Measurements from ENCODE around the gene TTC16.

TTC16 gene

GRCh38 chr9:127697575-127697974, 18.3 kb upstream of the TTC16 start:
- FAIRE-seq (no peak), DNase-seq (ENCODE audit: extremely low spot score, insufficient read length, low read depth) (no peak)

- FAIRE-seq (no peak), DNase-seq (ENCODE audit: extremely low spot score, insufficient read length, low read depth) (no peak)
Observed at GRCh38 chr9:127698386-127698785, 17.5 kb upstream of the TTC16 start.

- FAIRE-seq, result peak; percentile 80
- peak; percentile 88 for DNase-seq (ENCODE audit: extremely low spot score, insufficient read length, low read depth)
Observed at GRCh38 chr9:127698985-127699670, 16.8 kb upstream of the TTC16 start.

GRCh38 chr9:127700140-127700539, 15.7 kb upstream of the TTC16 start:
- DNase-seq (ENCODE audit: extremely low spot score, insufficient read length, low read depth) (no peak), FAIRE-seq (no peak)

GRCh38 chr9:127700594-127701255, 15.2 kb upstream of the TTC16 start:
- no peak for FAIRE-seq
- DNase-seq (ENCODE audit: extremely low spot score, insufficient read length, low read depth), result no peak

- DNase-seq (ENCODE audit: extremely low spot score, insufficient read length, low read depth) (no peak), FAIRE-seq (no peak)
Observed at GRCh38 chr9:127703289-127703946, 12.5 kb upstream of the TTC16 start.

GRCh38 chr9:127705577-127706379, 10.1 kb upstream of the TTC16 start:
- FAIRE-seq (no peak), DNase-seq (ENCODE audit: extremely low spot score, insufficient read length, low read depth) (no peak)

GRCh38 chr9:127706836-127707241, 9.0 kb upstream of the TTC16 start, which contains the start of gene CFAP157:
CFAP157 (plus strand) TSS chr9:127706988; CDS start chr9:127707032, 44 bp downstream.
- no peak for FAIRE-seq
- DNase-seq (ENCODE audit: extremely low spot score, insufficient read length, low read depth), result no peak

- DNase-seq (ENCODE audit: extremely low spot score, insufficient read length, low read depth) (no peak), FAIRE-seq (peak; percentile 56)
Observed at GRCh38 chr9:127707766-127708165, 8.1 kb upstream of the TTC16 start.

GRCh38 chr9:127708952-127709587, 6.8 kb upstream of the TTC16 start:
- FAIRE-seq (no peak), DNase-seq (ENCODE audit: extremely low spot score, insufficient read length, low read depth) (no peak)

- DNase-seq (ENCODE audit: extremely low spot score, insufficient read length, low read depth) (no peak), FAIRE-seq (no peak)
Observed at GRCh38 chr9:127710204-127710783, 5.6 kb upstream of the TTC16 start.

- FAIRE-seq (no peak), DNase-seq (ENCODE audit: extremely low spot score, insufficient read length, low read depth) (no peak)
Observed at GRCh38 chr9:127711226-127711701, 4.6 kb upstream of the TTC16 start.

- no peak for DNase-seq (ENCODE audit: extremely low spot score, insufficient read length, low read depth)
- FAIRE-seq, result no peak
Observed at GRCh38 chr9:127711831-127712274, 4.0 kb upstream of the TTC16 start.

GRCh38 chr9:127712371-127712770, 3.5 kb upstream of the TTC16 start:
- no peak for FAIRE-seq
- DNase-seq (ENCODE audit: extremely low spot score, insufficient read length, low read depth), result no peak

- DNase-seq (ENCODE audit: extremely low spot score, insufficient read length, low read depth) (no peak), FAIRE-seq (no peak)
Observed at GRCh38 chr9:127712867-127713266, 3.0 kb upstream of the TTC16 start.

GRCh38 chr9:127714020-127714750, 1.7 kb upstream of the TTC16 start:
- FAIRE-seq (no peak), DNase-seq (ENCODE audit: extremely low spot score, insufficient read length, low read depth) (no peak)

- FAIRE-seq, result no peak
Observed at GRCh38 chr9:127714951-127715469, 869 bp upstream of the TTC16 start.

GRCh38 chr9:127716412-127716811, 533 bp downstream of the TTC16 start:
- no peak for FAIRE-seq
- DNase-seq (ENCODE audit: extremely low spot score, insufficient read length, low read depth), result no peak

More at GRCh38 chr9:127714951-127715469, 869 bp upstream of the TTC16 start:
- no peak for DNase-seq (ENCODE audit: extremely low spot score, insufficient read length, low read depth)

Measured in GM18507 (cell line).